Measurements from ENCODE around the gene RABGGTB.
"Not testable (repeated sequence)": the region's sequence is repeated elsewhere in the genome, so short reads cannot be mapped to it uniquely, and the experiment has no call there.

GRCh38 chr1:75778694-75779093, 7.4 kb upstream of the RABGGTB start:
- TF ChIP-seq CTCF (IDR thresholded peaks at IDR 0.05); POLR2AphosphoS5 (IDR thresholded peaks at IDR 0.05; ENCODE audit: low read depth, low read length); TCF7L2 (IDR thresholded peaks at IDR 0.05; ENCODE audit: low read depth, low read length): not testable (repeated sequence)

Data from Panc1 (cell line).